ENCODE measurements around the gene HMOX2.

DNA sequence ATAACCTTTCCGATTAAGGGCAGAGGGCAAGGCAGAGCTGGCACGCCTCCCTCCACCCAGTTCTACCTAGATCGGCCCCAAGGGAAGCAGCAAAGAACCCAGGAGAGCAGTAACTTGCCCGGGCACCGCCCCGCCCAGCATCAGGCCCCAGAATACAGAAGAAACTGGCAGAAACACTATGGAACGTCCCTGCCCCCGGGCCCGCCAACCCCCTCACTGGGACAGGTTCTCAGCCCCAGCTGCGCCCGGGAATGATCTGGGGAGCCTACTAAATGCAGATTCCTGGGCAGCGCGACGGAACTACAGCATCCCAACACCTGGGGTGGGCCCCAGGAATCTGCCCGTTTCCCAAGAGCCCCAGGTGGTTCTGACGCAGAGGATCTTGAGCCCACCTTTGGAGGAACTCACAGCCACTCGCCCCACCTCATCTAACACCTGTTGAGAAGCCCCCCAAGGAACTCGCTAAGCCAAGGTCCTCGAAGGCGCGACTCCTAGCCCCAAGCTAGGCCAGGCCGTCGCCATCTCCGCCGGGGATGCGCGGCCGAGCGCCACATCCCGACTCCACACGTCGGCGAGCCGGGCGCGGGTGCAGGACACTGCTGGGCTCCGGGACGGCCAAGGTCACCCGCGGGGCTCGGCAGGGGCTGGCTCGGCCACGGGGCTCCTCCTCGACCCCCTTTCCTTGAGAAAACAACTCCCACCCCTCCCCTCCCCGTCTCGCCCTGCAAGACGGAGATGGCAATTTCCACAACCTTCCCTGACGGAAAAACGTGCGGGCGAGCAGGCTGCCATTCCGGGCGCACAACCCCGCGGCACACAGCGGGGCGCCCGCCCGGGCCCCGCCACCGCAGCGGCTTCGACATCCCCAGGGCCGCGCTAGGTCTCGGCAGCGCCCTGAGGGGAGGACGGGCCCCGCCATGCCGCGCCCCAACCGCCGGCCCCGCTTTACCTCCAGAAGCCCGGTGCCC, 61.5 kb downstream of the HMOX2 start:
- TF ChIP-seq, protein P1, sequence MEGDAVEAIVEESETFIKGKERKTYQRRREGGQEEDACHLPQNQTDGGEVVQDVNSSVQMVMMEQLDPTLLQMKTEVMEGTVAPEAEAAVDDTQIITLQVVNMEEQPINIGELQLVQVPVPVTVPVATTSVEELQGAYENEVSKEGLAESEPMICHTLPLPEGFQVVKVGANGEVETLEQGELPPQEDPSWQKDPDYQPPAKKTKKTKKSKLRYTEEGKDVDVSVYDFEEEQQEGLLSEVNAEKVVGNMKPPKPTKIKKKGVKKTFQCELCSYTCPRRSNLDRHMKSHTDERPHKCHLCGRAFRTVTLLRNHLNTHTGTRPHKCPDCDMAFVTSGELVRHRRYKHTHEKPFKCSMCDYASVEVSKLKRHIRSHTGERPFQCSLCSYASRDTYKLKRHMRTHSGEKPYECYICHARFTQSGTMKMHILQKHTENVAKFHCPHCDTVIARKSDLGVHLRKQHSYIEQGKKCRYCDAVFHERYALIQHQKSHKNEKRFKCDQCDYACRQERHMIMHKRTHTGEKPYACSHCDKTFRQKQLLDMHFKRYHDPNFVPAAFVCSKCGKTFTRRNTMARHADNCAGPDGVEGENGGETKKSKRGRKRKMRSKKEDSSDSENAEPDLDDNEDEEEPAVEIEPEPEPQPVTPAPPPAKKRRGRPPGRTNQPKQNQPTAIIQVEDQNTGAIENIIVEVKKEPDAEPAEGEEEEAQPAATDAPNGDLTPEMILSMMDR (IDR thresholded peaks at IDR 0.05) = no peak
- TF ChIP-seq POLR2A (IDR thresholded peaks at IDR 0.05) = no peak
